HG02571 (cell line): ENCODE measurements around the gene ZDHHC1.
"Not testable (repeated sequence)": the region's sequence is repeated elsewhere in the genome, so short reads cannot be mapped to it uniquely, and the experiment has no call there.

Source experiments
- ATAC-seq: cut with Tn5 transposase; IDR thresholded peaks from one replicate; pipeline ENCODE4 v1.9.1; 2021; ENCODE audit warnings: mild to moderate bottlenecking, moderate library complexity; ENCODE audit not compliant: unreplicated experiment

ZDHHC1 gene

GRCh38 chr16:67378642-67379041 is 37.6 kb downstream of the ZDHHC1 start:
- ATAC-seq, result no peak

- ATAC-seq, result not testable (repeated sequence)
These were observed 40.3 kb downstream of the ZDHHC1 start for GRCh38 chr16:67376012-67376411.

- ATAC-seq, result no peak
These were observed 43.6 kb downstream of the ZDHHC1 start for GRCh38 chr16:67372664-67373063.

- ATAC-seq, result no peak
These were observed 45.6 kb downstream of the ZDHHC1 start for GRCh38 chr16:67370661-67371060.

- no peak for ATAC-seq
These were observed 51.6 kb downstream of the ZDHHC1 start for GRCh38 chr16:67364600-67365235.

GRCh38 chr16:67361038-67361437 is 55.2 kb downstream of the ZDHHC1 start:
- ATAC-seq, result no peak

GRCh38 chr16:67359540-67360269 is 56.6 kb downstream of the ZDHHC1 start:
- ATAC-seq, result not testable (repeated sequence)

- no peak for ATAC-seq
These were observed 58.7 kb downstream of the ZDHHC1 start for GRCh38 chr16:67357561-67357960.

- ATAC-seq, result no peak
These were observed 59.9 kb downstream of the ZDHHC1 start for GRCh38 chr16:67356396-67356795.

- not testable (repeated sequence) for ATAC-seq
These were observed 63.8 kb downstream of the ZDHHC1 start for GRCh38 chr16:67352463-67352862.

GRCh38 chr16:67350324-67350723 is 66.0 kb downstream of the ZDHHC1 start:
- ATAC-seq, result no peak

GRCh38 chr16:67349172-67349571 is 67.1 kb downstream of the ZDHHC1 start:
- ATAC-seq, result no peak

GRCh38 chr16:67346341-67346740 is 69.9 kb downstream of the ZDHHC1 start:
- ATAC-seq, result no peak

GRCh38 chr16:67345401-67345800 is 70.9 kb downstream of the ZDHHC1 start:
- ATAC-seq, result no peak
